Upper lobe of right lung (tissue), 1 donor: ENCODE measurements around the gene IGSF11. TPM values are rescaled to one million over a fixed set of nuclear protein-coding genes. Genes with fewer than 3 reads are reported as not detected.

ENCODE experiments used
- ATAC-seq: fragments of 200-7000 bp; cut with Tn5 transposase; one replicate; pipeline ENCODE4 v1.9.1; 2020; ENCODE audit warnings: mild to moderate bottlenecking, moderate library complexity
- DNase-seq: peaks from one replicate; pipeline ENCODE4 v3.0.0-alpha.2; 2020
- H3K27ac ChIP-seq: fragments of 200-600 bp; one replicate; pipeline ENCODE4 v1.8.0; 2022
- H3K27me3 ChIP-seq: fragments of 200-600 bp; one replicate; pipeline ENCODE4 v1.8.0; 2022; ENCODE audit warnings: mild to moderate bottlenecking
- H3K36me3 ChIP-seq: fragments of 200-600 bp; one replicate; pipeline ENCODE4 v1.8.0; 2022
- H3K4me1 ChIP-seq: fragments of 200-600 bp; one replicate; pipeline ENCODE4 v1.8.0; 2022
- H3K4me3 ChIP-seq: fragments of 200-600 bp; one replicate; pipeline ENCODE4 v1.8.0; 2022; ENCODE audit warnings: mild to moderate bottlenecking
- H3K9me3 ChIP-seq: fragments of 200-600 bp; one replicate; pipeline ENCODE4 v1.8.0; 2022
- CTCF ChIP-seq: fragments of 200-600 bp; IDR thresholded peaks from one replicate; pipeline ENCODE4 v1.8.0; 2022; ENCODE audit warnings: antibody characterized with exemption
- intact Hi-C: fragments of 100-400 bp; cut with DNase I; formaldehyde crosslinking; loops from one replicate; pipeline ENCODE4 v1.11.0; 2022
- total RNA-seq: library from RNA; stranded (reverse); fragmentation: NEBNext Ultra II Directional; extraction: Animal tissue kit (Norgen Biotek cat#: 25700); gene quantifications from one replicate; pipeline ENCODE4 v1.2.1, GENCODE V29; 2021
- donor health status: DM: no; HTN: yes; CAD: no; lungs with severe emphysema.

Gene IGSF11
- total RNA-seq, 1 donor from 2014 or later, result 0.46 TPM

GRCh38 chr3:118912188-118912587 is 122.5 kb downstream of the IGSF11 start:
- DNase-seq, result no peak
- H3K27ac ChIP-seq, result no peak overlapping the region
- no peaks in the 10 kb centered on the region for H3K4me1 ChIP-seq
- no peak for TF ChIP-seq CTCF
- H3K27me3 ChIP-seq, result no peaks in the 10 kb centered on the region
- no peak overlapping the region for H3K4me3 ChIP-seq
- intact Hi-C loops, result no loop called here
- no peak for ATAC-seq
- no peaks in the 10 kb centered on the region for H3K9me3 ChIP-seq
- no peaks in the 10 kb centered on the region for H3K36me3 ChIP-seq

DNA sequence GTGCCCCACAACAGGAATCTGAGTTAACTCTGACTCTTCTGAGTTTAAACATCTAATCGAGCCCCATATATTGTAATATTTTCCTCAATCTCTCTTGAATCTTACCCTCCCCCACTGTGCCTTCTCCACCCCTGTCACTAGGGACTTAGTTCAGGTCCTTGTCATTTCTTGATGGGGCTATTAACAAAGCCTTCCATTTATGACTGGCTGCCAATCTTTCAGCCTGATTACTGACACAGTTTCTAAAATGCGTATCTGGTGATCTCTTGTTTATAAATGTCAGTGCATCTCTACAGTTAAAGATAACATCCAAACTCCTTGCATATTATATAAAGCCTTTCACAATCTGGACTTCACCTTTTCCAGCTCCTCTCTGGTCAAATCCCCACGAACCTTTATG is 124.3 kb downstream of the IGSF11 start:
- Histone ChIP-seq H3K9me3 (no peaks in the 10 kb centered on the region), H3K4me1 (no peaks in the 10 kb centered on the region), H3K27ac (no peak overlapping the region), H3K36me3 (no peaks in the 10 kb centered on the region), H3K27me3 (no peaks in the 10 kb centered on the region), H3K4me3 (no peak overlapping the region)
- DNase-seq (no peak), ATAC-seq (no peak)
- intact Hi-C loops, result no loop called here
- TF ChIP-seq CTCF, result no peak

GRCh38 chr3:118909763-118910162 is 124.9 kb downstream of the IGSF11 start:
- no peak for ATAC-seq
- no peak overlapping the region for H3K4me3 ChIP-seq
- no peaks in the 10 kb centered on the region for H3K27me3 ChIP-seq
- no peak for TF ChIP-seq CTCF
- H3K27ac ChIP-seq, result no peak overlapping the region
- H3K36me3 ChIP-seq, result no peaks in the 10 kb centered on the region
- H3K9me3 ChIP-seq, result no peaks in the 10 kb centered on the region
- no peaks in the 10 kb centered on the region for H3K4me1 ChIP-seq
- DNase-seq, result no peak
- intact Hi-C loops, result no loop called here

GRCh38 chr3:118907909-118908308 is 126.7 kb downstream of the IGSF11 start:
- Histone ChIP-seq H3K36me3 (no peaks in the 10 kb centered on the region), H3K4me1 (no peaks in the 10 kb centered on the region), H3K4me3 (no peak overlapping the region), H3K9me3 (no peaks in the 10 kb centered on the region), H3K27ac (no peak overlapping the region), H3K27me3 (no peaks in the 10 kb centered on the region)
- ATAC-seq, result no peak
- TF ChIP-seq CTCF, result no peak
- no peak for DNase-seq
- intact Hi-C loops, result no loop called here

DNA sequence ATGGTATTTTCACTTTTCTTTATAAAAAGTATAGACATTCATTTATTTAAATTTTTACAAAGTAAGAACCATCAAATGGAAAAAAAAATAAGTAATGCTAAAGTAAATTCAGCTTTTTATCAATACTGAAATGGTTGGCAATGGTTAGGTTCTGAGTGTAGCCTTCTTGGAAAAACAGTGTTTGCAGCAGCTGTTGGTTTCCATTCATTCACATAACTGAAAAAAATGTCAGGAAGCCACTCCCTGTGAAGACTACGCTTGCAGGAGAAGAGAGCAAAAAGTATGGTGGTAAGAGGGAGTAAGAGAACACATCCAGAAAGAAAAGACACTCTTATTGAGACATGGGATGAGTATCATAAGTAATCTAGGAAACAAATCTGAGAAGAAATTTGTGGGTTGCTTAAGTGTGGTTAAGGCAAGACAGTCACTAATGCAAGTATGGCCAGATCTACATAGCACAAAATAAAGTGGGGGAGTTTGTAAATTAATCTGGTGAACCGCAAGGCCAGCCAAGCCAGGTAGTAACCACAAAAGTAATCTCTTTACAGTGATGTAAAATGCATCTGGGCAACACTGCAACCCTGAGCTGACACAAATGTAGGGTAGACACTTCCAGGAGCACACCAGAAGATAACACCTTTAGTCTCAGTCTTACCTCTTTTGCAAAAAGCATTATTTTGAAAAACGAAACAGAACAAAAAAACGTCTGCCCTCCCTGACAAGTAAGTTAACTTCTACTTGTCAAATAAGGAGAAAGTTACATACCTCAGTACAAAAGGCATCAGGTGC is 133.7 kb downstream of the IGSF11 start:
- no peak for TF ChIP-seq CTCF
- Histone ChIP-seq H3K4me1 (no peaks in the 10 kb centered on the region), H3K27ac (no peak overlapping the region), H3K27me3 (no peaks in the 10 kb centered on the region), H3K9me3 (no peaks in the 10 kb centered on the region), H3K36me3 (no peaks in the 10 kb centered on the region), H3K4me3 (no peak overlapping the region)
- intact Hi-C loops, result no loop called here
- DNase-seq (no peak), ATAC-seq (no peak)
